Glomerular visceral epithelial cell (primary cell): Measurements from ENCODE around the gene SPATA32.
"Not testable (repeated sequence)": the region's sequence is repeated elsewhere in the genome, so short reads cannot be mapped to it uniquely, and the experiment has no call there.

Experiments
- DNase-seq: peaks from one replicate; pipeline ENCODE4 v3.0.0-alpha.2; 2016; ENCODE audit errors: extremely low spot score

The SPATA32 gene

GRCh38 chr17:45270828-45271418, 9.0 kb upstream of the SPATA32 start:
- DNase-seq: no peak

GRCh38 chr17:45269912-45270311, 8.0 kb upstream of the SPATA32 start:
- DNase-seq: no peak

GRCh38 chr17:45267436-45268055, 5.7 kb upstream of the SPATA32 start:
- peak; percentile 26 for DNase-seq

- no peak for DNase-seq
These were observed 4.6 kb upstream of the SPATA32 start for GRCh38 chr17:45266372-45266926.

GRCh38 chr17:45265821-45266220, 3.9 kb upstream of the SPATA32 start:
- DNase-seq: peak; percentile 90

GRCh38 chr17:45264988-45265387, 3.1 kb upstream of the SPATA32 start:
- DNase-seq: no peak

GRCh38 chr17:45264430-45264829, 2.5 kb upstream of the SPATA32 start:
- no peak for DNase-seq

GRCh38 chr17:45263477-45263860, 1.6 kb upstream of the SPATA32 start:
- no peak for DNase-seq

GRCh38 chr17:45262516-45263476, 902 bp upstream of the SPATA32 start:
- DNase-seq: no peak

- DNase-seq: no peak
These were observed 1.6 kb downstream of the SPATA32 start for GRCh38 chr17:45260204-45260783.

- no peak for DNase-seq
These were observed 2.9 kb downstream of the SPATA32 start for GRCh38 chr17:45258981-45259380.

GRCh38 chr17:45257115-45257514, 4.8 kb downstream of the SPATA32 start:
- no peak for DNase-seq

GRCh38 chr17:45256114-45256966, 5.6 kb downstream of the SPATA32 start:
- peak; percentile 29 for DNase-seq

- DNase-seq: no peak
These were observed 6.5 kb downstream of the SPATA32 start for GRCh38 chr17:45255358-45255757.

GRCh38 chr17:45253879-45254278, 8.0 kb downstream of the SPATA32 start:
- DNase-seq: no peak

GRCh38 chr17:45253237-45253636, 8.7 kb downstream of the SPATA32 start:
- not testable (repeated sequence) for DNase-seq

GRCh38 chr17:45251931-45252330, 10.0 kb downstream of the SPATA32 start:
- DNase-seq: no peak

- DNase-seq: peak; percentile 66
These were observed 13.5 kb downstream of the SPATA32 start for GRCh38 chr17:45248132-45248957.

GRCh38 chr17:45247429-45248131, 14.3 kb downstream of the SPATA32 start:
- DNase-seq: peak; percentile 93
